HG02870 (cell line): ENCODE data around the gene PATJ.
"Not testable (repeated sequence)": the region's sequence is repeated elsewhere in the genome, so short reads cannot be mapped to it uniquely, and the experiment has no call there.

Experiments used
- ATAC-seq: cut with Tn5 transposase; IDR thresholded peaks from one replicate; pipeline ENCODE4 v1.9.1; 2021; ENCODE audit warnings: mild to moderate bottlenecking, moderate library complexity; ENCODE audit not compliant: unreplicated experiment

Gene PATJ

DNA sequence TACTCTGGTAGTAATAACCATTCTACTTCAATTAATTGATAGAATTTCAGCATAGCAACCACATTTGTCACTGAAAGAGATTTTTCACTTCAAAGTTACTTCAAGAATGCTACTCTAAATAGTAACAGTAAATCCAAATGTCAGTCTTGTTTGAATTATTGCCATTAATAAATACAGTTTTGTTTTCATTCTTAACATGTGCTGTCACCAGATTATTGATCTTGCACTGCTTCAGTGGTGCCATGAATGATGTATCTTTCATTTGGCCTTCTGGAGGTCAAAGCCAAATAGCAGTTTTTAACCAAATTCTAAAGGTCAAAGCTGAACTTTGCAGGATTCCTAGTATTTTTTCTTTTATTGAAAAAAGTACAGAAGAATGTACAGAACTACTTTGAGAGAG, 199.5 kb downstream of the PATJ start:
- no peak for ATAC-seq

DNA sequence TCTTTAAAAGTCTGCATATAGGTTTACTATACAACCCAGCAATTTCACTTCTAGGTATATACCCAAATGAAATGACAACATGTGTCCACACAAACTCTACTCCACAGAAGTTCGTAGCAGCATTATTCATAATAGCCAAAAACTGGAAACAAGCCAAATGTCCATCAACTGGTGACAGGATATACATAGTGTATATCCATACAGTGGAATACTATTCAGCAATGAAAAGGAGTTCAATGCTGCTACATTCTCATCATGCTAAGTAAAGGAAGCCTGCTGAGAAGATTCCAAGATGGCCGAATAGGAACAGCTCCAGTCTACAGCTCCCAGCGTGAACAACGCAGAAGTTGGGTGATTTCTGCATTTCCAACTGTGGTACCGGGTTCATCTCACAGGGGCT, 200.6 kb downstream of the PATJ start:
- no peak for ATAC-seq

DNA sequence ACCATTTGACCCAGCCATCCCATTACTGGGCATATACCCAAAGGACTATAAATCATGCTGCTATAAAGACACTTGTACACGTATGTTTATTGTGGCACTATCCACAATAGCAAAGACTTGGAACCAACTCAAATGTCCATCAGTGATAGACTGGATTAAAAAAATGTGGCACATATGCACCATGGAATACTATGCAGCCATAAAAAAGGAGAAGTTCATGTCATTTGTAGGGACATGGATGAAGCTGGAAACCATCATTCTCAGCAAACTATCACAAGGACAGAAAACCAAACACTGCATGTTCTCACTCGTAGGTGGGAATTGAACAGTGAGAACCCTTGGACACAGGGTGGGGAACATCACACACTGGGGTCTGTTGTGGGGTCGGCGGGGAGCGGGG, 206.4 kb downstream of the PATJ start:
- not testable (repeated sequence) for ATAC-seq

DNA sequence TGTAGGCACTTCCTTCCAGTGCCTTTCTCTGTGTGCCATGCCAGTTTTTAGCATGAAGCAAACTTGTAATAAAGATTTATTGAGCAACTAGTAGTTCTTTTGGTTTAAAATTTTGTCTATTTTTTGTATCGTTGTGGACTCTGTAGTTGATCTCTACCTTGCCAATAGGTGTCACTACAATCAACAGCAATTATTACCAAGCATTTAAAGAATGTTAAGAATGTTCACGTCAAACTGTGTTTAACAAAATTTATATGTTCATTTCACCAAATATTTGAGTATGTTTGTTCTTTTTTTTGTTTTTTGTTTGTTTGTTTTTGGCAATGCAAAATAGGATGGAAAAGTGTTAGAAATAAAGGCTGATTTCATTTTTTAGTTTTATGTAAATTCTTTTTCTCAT, 208.1 kb downstream of the PATJ start:
- no peak for ATAC-seq

DNA sequence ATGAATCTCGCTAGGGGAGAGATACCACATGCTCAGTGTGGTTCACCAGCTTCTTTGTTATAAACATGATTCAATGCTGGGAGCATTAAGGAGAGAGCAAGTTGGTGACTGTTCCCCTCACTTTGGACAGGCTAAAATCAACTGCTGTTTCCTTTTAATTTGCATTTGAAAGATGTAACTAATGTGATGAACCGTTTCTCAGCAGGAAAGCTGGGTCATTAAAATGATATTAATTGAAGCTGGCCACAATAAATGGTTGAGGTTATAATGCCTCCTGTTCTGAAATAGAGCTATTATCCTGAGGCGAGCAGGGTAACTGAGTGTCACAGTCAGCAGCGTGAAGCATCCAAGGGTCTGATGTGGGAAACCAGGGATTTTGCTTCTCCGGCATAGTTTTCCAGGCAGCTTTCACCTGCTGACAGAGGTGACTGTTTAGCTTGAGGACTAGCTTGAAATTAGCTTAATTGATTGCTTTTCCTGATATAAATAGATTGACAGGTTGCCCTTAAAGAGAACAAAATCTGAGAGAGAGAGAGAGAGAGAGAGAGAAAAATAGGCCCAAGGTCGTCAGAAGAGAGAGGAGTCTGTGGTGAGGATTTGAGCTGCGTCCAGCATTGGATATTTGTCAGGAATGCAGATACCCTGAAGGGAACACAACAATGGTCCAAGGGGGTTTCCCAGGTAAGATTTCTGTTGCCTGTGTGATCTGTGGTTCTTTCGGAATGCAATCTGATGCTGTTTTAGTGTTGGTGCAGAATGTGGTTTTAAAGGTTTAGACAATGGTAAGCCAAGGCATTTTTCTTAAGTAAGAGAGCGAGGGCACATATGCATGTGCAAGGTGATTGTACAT, 209.7 kb downstream of the PATJ start:
- no peak for ATAC-seq

DNA sequence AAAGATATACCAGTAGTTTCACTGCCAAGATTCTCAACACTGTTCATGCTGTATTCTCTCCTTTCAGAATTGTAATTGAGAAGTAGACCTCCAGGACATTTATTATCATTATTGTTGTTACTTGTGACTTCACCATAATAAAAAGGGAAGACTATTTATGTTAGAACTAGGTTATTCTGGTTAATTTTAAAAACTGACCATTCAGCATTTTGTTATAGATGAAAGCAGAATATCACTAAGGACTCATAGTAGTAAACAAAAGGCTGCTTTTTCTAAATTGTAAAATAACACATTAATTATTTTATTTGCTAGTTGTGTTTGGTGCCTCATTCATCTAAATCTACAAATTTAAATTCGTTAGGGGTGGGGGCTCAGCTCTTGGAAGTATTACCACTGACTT, 210.4 kb downstream of the PATJ start:
- no peak for ATAC-seq

DNA sequence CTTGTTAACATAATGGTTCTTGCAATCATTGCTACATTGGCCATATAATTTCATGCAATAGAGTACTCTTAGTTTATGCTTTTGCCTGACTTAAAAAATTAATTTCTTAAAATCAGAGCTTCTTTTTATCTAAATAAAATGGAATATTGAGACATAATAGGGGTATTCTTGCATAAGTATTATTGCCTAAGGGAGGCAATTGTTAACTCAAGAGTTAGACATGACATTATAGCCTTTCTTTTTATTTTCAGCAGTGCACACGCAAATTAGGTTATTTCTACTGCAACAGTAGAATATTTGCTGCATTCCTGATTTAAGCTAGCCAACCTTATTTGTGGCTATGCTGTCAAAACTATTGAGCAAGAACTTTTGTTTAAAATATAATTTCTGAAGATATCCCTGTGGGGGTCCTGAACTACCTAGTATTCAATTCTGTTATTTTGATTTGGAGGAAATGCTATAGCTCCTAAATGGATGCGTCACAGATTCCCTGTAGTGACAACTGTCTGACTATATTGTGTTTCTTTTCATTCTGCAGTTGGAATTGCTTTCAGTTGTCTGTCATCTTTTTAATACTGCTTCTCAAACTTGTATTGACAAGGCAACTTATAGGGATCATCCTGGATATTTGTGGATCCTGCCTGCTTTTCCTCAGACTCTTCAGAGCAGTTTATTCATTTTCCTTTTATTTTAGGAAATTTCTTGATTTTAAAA, 211.0 kb downstream of the PATJ start:
- ATAC-seq: no peak

DNA sequence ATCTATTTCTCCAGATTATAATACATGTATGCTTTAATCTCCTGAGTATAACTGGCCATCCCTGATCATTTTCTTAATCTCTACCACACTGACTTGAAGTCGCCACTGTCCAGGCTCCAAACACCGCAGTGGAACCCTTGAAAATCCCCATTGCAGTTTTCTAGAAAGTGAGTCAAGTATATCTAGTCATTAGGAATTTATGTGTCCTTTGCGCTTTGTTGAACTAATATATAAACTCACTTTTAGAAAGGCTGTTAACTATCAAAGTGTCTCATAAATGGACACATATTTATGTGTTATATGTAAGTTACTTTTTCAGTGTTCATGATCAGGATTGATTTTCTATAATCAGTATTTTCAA, 211.5 kb downstream of the PATJ start:
- no peak for ATAC-seq

DNA sequence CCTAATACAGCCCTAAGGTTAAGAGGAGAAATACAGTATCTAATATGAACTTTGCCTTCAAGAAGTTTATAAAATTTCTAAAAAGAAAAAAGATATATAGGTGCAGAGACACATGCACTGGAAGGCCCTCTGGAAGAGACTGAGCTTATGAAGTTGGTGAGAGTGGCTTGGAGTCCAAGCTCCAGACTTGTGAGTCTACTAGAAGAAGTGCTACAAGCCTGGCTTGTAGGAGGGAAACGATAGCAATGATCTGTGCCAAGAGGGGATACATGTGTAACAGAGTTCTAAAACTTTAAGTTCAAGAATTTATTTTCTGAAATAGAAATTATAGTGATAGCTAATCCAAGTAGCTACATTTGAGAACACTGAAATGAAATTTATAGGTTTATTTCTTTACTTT, 213.0 kb downstream of the PATJ start:
- ATAC-seq: no peak

DNA sequence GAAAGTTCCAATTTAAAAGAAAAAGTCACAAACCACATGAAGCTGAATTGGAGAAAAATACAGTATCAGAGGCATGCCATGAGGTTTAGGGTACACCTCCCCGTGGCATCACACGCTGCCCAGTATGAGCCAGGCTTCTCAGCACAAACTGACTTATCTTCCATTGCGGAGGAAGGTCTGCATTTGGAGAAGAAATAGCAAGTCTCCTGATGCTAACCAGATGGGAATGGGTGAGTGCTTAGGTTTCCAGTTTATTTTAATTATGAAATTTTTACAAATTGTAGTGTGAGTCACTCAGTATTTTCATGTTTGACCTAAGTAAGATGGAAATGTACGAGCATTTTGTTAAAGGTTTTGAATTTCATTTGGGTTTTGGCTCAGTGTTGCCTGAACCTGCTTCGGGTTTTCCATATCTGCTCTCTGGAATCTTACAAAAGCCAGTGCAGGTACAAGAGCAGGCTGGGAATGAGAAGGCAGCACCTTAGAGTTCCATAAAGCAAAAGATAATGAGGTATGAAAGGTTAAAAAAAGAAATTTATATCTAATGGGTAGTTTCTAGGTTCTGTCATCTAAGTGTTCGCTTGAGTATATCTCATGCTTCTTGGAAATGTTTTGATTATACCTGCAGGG, 213.9 kb downstream of the PATJ start:
- no peak for ATAC-seq

DNA sequence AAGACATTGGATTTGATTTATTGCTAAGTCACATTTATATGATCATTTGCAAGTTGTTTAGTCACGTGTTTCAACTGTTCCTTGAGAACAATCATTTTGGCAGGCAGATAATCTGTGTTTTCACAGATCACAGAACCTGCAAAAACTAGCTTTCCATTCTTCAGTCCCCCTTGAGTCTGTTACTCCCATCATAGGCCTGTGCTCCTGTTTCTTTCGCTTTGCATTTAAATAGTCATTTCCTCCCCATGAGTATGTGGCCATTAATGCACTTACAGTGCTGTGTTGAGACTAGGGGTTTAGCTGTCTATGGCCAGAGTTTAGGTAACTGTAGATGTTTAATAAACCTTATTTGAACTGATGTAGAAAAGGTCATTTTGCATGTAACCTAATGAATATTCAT, 214.5 kb downstream of the PATJ start:
- no peak for ATAC-seq

DNA sequence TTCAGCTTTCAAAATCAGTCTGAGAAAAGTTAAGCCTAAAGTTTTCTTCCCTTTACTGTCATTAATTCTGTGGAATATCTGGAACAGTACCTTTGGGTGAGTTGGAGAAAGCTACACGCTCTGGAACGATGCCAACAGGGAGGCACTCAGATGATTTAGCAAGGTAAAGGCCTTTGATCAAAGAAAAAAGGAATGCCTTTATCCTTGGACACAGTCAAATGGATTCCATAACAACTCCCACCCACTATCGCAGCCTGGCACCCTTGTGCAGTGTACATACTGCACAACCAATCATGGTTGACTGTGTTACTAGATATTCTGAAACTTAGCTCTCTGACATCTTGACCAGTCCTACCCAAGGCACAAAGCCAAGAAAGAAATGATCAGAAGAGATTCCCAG, 218.7 kb downstream of the PATJ start:
- ATAC-seq: no peak

DNA sequence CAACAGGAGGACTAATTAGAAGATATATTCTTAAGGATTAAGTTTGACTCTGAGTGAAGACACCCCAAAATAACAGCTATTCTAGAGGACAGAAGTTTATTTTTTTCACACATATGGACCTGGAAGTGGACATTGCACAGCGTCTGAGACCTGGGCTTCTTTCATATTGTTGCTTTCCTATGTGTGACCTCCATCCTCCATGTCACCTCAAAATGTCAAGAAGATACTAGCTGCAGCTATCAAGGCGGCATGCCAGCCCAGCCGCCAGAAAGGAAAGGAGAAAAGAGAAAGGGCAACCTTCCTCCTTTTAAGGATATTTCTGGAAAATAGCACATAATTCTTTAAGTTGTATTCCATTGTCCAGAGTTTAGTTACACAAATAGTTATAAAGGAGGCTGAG, 220.4 kb downstream of the PATJ start:
- ATAC-seq: no peak

DNA sequence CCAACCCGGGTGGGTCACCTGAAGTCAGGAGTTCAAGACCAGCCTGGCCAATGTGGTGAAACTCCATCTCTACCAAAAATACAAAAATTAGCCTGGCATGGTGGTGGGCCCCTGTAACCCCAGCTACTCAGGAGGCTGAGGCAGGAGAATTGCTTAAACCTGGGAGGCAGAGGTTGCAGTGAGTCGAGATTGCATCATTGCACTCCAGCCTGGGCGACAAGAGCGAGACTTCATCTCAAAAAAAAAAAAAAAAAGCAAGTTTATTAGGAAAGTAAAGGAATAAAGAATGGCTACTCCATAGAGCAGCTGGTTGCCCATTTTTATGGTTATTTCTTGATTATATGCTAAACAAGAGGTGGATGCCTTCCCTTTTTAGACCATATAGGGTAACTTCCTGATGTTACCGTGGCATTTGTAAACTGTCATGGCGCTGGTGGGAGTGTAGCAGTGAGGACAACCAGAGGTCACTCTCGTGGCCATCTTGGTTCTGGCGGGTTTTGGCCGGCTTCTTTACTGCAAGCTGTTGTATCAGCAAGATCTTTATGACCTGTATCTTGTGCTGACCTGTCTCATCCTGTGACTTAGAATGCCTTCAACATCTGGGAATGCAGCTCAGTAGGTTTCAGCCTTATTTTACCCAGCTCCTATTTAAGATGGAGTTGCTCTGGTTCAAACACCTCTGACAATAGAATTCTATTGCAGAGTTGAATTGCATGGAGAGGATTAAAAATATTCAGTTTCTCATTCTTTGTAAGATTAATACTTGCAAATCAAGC, 224.4 kb downstream of the PATJ start:
- not testable (repeated sequence) for ATAC-seq

DNA sequence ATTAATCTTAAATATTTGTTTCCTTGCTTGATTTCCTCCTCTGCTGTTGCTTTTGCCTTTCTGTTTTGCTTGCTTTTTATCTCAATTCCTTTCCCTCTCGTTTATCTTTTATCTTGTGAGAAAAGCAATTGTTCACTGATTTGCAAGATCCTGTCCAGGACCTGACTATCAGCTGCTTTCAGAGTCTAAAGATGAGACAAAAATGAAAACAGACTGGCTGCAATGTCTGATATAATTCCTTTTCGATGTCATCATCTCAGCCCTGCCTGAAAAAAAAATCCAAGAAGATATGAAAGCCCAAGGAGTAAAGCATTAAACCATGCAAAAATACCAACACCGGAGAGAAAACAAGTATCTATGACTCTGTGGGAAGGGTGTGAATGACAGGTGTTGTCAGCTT, 225.5 kb downstream of the PATJ start:
- ATAC-seq: no peak

DNA sequence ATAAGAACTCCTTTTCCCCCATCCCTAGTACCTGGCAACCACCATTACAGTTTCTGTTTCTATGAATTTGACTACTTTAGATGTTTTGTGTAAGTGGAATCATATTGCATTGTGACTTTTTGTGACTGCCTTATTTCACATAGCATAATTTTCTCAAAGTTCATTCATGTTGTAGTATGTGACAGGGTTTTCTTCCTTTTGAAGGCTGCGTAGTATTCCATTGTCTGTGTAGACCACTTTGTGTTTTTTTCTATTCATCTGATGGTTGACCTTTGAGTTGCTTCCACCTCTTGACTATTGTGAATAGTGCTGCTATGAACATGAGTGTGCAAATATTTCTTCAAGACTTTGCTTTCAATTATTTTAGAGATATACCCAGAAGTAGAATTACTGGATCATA, 226.6 kb downstream of the PATJ start:
- no peak for ATAC-seq

DNA sequence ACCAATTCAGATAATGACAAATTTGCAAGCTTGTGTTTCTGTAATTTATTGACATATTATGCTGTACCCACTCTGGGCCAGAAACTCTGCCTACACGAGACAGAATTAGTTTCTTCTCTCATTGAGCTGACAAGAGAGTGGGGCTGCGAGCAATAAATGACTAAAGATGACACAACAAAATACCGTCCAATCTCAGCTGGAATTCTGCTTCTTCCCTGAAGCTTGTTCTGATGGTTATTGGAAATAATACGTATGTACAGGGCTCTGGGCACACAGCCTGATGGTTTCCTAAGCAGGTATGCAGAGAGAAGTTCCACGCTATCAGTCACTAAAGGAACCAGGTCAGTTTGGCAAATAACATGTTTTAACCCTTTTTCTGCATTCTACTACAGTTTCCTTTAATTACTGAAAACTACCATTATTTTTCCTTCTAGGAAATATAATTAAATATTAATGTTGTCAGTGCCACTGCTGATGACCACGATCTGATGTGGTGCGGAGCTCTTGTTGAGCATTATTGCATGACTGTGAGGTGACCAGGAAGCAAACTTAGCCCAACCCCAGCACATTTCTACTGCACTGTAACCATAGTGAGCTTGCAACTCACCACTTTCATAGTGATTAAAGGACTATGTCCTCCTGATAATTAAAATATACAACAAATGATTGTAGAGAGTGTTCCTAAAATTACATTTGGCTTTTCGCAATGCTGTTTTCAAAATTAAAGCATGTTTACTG, 231.0 kb downstream of the PATJ start:
- ATAC-seq: no peak

DNA sequence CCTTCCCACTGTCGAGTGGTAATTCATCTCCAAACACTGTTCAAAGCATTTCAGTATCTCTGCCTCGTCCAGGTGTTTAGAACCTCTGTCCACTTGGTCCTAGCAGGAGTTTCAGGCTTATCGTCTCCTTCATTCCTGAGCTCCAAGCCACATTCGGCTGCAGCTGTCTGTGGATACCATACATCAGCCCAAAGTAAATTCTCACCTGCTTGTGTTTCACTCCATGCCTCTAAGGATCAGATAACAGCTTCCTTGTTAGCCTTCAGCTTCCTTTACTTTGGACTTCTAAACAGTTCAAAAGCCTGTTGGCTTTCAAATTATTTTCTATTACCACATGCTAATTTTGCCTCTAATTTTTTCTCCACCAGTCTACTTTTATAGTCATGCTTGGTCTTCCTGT, 233.4 kb downstream of the PATJ start:
- no peak for ATAC-seq

DNA sequence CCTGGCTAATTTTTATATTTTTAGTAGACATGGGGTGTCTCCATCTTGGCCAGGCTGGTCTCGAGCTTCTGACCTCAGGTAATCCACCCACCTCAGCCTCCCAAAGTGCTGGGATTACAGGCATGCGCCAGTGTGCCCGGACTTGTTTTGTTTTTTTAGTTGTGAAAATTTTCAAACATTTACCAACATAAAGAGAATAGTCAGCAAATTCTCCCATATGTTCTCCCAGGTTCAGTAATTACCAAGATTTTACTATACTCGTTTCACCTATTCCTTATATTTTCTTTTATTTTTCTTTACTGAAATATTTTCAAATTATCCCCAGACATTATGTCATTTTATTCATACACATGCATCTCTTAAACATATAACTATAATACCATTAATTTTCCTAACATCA, 234.3 kb downstream of the PATJ start:
- ATAC-seq: no peak

DNA sequence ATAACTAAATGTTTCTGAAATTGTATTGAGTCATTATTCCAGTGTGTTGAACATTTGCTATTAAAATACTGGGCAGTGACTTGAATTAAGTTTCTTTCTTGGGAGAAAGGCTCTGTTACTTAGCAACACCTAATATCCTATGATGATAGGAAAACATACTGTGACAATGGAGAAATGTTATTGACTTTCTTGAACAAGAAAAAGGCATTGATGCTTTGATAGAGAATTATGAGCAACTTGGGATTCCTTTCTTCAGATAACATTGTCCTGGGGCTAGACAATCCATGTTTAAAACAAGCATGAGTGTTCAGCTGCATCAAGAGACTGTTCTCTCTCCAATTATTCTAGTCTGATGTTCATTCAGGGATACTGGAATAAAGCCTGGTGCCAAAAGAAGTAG, 236.5 kb downstream of the PATJ start:
- no peak for ATAC-seq

DNA sequence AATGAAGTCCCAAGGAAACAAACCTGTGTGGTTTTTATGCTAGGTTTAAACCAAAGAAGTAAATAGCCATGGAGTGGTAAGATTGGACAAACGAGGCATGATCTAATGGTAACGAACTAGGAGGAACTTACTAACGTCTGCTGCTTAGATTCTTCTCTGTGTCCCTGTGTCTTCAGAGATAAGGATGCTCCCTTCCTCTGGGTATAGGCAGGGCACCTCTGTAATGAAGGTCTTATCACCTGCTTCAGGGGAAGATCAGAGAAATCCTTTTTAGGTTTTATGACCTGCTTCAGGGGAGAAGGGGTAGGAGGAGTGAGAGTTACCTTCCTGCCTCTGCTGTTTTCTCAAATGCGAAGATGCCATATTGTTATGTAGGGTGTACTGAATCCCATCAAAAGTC, 237.4 kb downstream of the PATJ start:
- no peak for ATAC-seq
